ENCODE data around the gene GPBAR1.
"Not testable (repeated sequence)": the region's sequence is repeated elsewhere in the genome, so short reads cannot be mapped to it uniquely, and the experiment has no call there.

GPBAR1 gene

GRCh38 chr2:218269900-218270720 is 9.3 kb downstream of the GPBAR1 start, which contains the start of the genes AAMP and PNKD:
AAMP (minus strand) TSS chr2:218270137; CDS start chr2:218270086, 51 bp downstream.
PNKD (plus strand) TSS chr2:218270519; CDS start chr2:218270536, 17 bp downstream.
- peak; percentile 100 for DNase-seq

DNA sequence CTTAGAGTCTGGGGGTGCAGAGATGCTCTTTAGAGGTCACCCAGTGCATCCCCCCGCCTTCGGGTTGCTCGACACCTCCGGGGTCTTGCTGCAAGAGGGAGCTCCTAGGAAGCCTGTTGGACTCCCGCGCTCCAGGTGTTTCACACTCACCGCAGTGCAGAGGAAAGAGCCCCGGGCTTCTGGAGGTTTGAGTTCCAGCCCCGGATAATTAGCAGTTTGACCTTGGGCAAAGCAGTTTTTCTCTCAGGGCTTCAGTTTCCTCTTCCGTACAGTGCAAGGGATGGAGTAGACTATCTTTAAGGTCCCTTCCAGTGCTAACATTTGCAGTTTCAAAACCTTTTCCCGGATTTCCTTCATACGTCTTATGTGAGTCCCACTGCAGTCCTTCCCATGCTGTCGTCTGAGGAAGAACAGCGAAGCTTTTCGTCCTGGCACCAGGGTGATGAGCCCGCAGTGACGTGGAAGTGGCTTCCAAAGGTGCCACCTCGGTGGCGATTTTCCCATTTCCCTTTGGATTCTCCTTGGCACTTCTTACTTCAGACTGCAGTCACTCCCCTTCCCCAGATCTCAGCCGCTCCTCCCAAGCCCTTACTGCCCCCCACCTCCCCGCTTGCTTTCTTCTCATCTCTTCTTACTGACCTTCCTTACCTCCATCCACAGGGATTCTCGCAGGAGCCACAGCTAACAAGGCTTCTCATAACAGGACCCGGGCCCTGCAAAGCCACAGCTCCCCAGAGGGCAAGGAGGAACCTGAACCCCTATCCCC is 10.1 kb downstream of the GPBAR1 start:
- no peak for DNase-seq

GRCh38 chr2:218271487-218271797 is 10.6 kb downstream of the GPBAR1 start:
- DNase-seq, result no peak

DNA sequence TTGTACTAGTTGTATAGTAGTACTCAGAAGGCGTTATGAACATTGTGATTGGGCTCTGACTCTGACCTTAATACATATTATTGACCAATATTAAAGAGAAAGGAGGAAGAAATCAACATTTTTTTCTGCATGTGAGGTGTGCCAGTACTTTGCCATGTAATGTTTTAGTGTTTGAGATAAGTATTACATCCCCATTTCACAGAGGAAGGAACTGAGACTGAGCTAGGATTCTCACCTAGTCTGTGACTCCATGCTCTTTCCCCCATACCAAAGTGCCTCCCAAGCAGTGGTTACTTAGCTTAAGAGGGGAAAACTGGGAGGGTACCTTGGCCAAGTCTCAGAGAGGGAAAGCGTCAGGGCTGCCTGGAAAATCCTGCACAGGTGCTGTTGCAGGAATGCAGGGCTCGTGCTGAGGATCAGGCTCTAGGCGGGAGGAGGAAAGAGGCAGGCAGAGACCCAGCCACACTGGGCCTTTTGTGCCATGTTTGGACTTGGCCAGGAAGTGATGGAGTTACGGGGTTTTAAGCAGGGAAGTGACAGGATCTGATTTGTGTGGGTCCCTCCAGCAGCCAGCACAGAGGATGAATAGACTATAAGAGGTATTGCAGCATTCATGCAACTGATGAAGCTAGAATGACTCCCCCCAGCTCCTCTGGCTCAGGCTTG is 11.2 kb downstream of the GPBAR1 start:
- no peak for DNase-seq

- DNase-seq, result peak; percentile 82
Observed at GRCh38 chr2:218272531-218273212, 11.9 kb downstream of the GPBAR1 start.

GRCh38 chr2:218273214-218273907 is 12.5 kb downstream of the GPBAR1 start:
- DNase-seq, result not testable (repeated sequence)

DNA sequence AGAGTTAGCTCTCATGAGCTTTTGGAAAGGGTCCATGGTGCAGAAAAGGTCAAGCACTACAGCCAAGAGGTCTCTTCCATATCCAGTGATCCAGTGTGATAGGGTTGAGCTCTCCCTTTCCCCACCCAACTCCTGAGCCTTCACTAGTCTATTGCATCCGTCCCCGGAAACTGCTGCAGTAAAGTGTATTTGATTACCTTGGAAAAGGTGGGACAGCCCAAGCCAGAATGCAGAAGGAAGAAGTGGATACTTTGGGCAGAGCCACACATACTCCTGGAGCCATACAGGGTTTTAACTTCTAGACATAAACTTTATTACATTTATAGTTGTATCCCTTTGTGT is 13.1 kb downstream of the GPBAR1 start:
- DNase-seq, result no peak

DNA sequence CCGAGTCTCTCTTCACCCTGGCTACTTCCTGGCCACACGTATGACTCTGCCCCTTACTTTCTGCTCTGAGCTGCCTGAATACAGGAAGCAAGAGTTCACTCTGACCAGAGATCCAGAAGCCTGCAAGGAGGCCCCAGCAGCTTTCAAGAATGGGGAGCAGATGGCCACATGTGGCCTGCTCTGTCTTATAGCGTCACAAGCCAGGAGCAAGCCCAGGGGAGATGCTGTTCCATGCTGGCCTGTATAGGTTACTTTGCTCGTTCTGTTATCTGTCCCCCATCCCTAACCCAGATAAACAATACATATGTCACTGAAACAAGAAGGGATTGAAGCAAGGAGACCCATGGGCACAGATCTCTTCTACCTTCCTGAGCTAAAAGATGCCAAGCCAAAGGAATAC is 13.8 kb downstream of the GPBAR1 start:
- no peak for DNase-seq

DNA sequence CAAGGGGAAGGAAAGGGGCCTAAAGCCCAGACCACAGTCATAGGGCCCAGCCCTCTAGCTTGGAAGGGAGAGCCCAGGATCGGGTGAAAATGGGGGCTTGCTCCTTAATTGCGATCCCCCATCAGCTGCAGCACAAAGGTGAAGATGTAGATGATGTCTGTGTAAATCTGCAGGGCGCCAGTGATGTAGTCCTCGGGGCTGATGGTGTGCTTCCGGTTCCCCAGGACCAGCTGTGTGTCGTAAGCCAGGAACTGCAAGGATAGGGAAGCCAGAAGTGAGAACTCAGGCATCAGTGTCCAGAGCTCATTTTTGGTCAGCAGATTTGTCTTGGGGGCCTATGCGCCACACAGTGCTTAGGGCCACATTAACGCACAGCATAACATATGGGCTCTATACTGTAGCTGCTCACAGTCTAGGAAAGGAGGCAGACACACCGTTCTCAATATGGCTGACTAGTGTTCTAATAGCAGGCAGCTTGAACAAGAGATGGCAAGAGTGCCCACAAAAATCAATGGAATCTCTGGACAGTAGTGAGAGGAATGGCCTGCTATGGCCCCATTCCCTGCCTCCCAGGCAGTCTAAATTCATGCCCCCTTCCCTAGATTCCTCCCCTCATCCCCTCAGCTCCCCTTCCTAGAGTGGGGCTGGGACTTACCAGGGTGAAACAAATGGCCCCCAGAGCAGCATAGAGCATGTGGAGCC is 14.7 kb downstream of the GPBAR1 start:
- no peak for DNase-seq

DNA sequence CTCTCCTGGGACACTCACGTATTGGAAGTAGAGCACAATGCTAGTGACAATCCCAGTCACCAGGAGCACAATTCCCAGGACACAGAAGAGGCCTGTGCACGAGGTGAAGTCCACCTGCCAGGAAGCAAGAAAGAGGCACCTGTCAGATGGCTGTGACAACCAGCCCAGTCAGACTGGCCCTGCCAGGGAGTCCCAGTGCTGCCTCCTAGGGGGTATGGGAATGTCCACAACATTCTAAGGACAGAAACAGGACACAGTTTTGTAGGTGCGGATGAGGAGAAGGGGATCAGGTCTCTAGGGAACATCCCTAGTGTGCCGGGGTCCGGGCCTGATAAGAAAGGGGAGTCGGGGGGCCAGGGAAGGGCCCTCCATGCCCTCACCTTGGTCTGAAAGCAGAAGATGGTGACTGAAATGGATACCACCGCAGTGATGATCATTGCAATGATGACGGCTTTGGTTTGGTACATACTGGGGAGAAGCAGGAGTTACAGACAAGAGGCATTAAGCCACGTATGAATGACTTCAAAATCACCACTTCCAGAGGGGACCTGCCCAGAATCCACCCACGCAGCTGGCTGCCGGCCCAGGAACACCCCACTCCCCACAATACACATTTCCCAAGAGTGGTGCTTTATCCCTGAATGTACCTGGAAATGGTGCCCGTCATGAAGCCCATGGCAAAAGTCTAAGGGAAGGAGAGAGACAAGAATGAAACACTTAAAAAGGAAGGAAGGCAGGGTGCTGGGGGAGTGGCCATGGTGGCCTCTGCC is 16.4 kb downstream of the GPBAR1 start:
- no peak for DNase-seq

DNA sequence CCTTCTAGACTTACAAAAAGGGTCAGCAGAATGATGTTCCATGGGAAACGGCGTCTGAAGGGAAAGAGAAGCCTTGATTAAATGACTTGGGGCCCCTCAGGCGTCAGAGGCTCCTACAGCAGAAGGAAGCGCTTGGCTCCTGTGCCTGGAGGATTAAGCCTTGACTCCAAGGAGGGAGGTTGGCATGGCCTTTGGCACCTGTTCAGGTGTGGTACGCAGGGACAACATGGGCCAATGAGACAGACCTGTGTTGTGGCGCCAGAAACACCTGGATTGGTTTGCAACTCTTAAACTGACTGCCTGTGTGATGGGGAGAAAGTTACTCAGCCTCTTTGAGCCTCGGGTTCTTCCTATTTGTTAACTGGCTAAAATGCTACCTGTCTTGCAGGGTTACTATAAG is 17.1 kb downstream of the GPBAR1 start:
- no peak for DNase-seq

DNA sequence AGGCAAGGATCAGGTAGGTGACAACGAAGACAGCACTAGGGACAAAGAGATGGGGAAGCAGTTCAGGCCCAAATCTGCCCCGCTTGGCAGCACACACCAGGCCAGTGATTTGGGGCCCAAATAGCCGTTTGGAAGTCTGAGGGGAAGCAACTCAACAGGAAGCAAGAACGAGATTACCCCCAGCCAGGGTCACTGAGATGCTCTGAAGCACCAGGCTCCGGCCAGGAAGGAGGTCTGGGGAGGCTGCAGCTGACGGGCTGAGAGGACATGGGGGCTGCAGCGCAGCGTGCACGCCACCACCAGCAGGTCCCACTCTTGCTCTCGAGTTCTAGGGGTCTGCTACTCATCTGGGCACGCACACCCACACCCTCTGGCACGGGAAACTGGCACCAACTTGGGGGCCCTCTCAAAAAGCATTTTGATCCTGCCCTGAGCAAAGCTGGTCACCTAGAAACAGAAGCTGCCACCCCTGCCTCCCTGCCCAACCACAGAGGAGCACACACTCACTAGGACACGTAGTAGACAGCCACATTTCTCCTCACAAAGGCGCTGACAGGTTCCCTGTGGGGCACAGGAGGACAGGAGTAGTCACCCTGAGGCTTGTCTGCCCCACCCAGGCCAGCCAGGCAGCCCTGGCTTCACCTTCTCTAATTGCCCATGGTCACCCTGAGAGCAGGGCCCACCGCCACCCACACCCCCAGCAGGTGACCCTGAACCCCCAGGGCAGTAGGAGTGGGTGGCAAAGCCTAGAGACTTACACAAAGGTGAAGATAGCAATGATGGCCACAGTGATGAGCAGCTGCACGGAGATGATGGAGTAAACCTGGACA is 17.9 kb downstream of the GPBAR1 start:
- no peak for DNase-seq

DNA sequence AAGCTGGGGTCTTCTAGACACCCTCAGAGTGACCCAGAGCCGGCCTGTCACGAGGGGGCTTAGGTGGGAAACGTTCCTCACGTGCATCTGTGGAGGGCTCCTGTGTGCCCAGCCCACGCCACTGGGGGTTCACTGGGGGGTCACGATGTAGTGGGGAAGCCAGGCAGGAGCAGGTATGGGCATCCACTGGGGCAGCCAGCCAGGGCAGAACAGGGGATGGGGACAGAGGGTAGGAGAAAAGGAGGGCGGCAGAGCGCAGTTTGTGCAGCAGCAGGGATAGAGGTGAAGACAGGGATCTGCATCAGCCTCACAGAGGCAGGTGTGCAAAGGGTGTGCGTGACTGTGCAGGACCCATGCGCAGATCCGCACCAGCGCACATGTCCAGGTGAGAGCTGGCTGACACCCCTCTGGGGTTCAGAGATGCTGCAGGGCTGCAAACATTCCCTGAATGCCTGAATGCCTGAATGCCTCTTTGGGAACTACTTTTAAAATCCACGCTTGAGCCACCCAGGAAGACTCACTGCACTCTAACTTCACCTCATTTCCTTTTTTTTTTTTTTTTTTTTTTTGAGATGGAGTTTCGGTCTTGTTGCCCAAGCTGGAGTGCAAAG is 19.6 kb downstream of the GPBAR1 start:
- no peak for DNase-seq

DNA sequence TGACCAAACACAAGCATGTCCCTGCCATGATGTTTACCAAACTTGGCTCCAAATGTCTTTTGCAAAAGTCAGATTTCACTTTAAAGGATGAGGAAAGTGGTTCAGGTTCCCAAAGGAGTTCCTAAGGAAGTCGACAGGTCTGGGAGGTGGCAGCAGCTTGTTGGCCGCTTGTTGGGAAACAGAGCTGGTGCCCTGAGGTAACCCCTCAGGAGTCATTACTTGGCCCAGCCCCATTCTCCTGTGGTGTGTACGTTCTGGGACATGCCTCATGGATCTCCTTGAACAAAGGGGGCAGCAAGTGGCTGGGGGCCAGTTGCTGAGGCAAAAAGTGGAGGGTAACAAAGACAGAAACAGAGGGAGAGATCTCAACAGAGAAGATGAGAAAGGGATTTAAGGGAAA is 20.6 kb downstream of the GPBAR1 start:
- no peak for DNase-seq

GRCh38 chr2:218282173-218282991 is 21.6 kb downstream of the GPBAR1 start:
- no peak for DNase-seq

DNA sequence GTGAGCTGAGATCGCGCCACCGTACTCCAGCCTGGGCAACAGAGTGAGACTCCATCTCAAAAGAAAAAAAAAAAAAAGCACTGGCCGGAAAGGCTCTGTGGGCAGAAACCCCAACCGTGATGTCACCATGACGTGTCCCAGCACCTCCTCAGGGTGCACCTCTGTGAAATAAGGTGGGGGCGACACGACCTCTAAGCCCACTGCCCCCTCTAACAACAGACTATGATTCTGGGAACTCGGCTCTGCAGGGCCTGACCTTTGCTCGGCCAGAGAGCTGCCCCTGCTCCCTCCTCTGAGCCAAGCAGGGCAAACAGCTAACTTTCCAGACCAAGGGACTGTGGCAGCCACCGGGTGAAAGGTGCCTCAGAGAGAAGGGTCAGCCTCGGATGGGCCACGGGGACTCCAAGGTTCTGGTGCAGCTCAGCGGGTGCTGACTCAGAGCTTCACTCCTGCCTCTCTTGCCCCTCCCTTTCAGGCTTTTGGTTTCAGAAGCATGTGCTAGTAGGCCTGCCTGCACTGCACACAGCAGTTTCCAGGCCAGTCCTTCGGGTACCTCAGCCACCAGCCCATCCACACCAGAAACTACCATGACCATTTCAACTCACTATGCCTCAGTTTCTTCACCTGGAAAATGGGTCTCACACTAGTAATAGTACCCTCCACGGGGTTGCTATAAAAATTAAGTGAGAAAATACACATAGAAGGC is 23.4 kb downstream of the GPBAR1 start:
- peak; percentile 77 for DNase-seq

GRCh38 chr2:218285604-218286003 is 24.8 kb downstream of the GPBAR1 start:
- DNase-seq, result no peak

Data from stimulated activated CD4-positive, alpha-beta T cell treated with anti-CD3 and anti-CD28 coated beads, Interleukin-15, amount 100 ng/mL, for 24 hours (primary cell).